Activated CD4-positive, alpha-beta memory T cell treated with anti-CD3 and anti-CD28 coated beads, Interleukin-2, amount 10 ng/mL, durations not matched to agents 7 days and 5 days (primary cell): ENCODE data around the gene DNM2. TPM values are rescaled to one million over a fixed set of nuclear protein-coding genes. Genes with fewer than 3 reads are reported as not detected.
A peak's percentile ranks its signal among the peaks of the same experiment; 100 is the strongest.
"Not testable (repeated sequence)": the region's sequence is repeated elsewhere in the genome, so short reads cannot be mapped to it uniquely, and the experiment has no call there.

ENCODE experiments used
- CTCF ChIA-PET: fragments of 350-600 bp; sonication (Branson Sonifier 250); formaldehyde crosslinking; loops from one replicate; lab custom pipeline; 2021; ENCODE audit warnings: antibody characterized with exemption, inconsistent platforms; lab: Charles Lee
- POLR2A ChIA-PET: fragments of 350-600 bp; sonication (Branson Sonifier 250); formaldehyde crosslinking; loops from one replicate; lab custom pipeline; 2021; ENCODE audit warnings: antibody characterized with exemption; lab: Charles Lee
- DNase-seq: peaks from one replicate; pipeline ENCODE4 v3.0.0-alpha.2; 2020
- H3K27ac Mint-ChIP-seq: one replicate; pipeline ENCODE4 v1.8.0; 2021; ENCODE audit warnings: mild to moderate bottlenecking, mixed read lengths
- H3K27me3 Mint-ChIP-seq: one replicate; pipeline ENCODE4 v1.8.0; 2021; ENCODE audit warnings: mixed read lengths
- H3K36me3 Mint-ChIP-seq: one replicate; pipeline ENCODE4 v1.8.0; 2021; ENCODE audit warnings: low read depth, mixed read lengths
- H3K4me1 Mint-ChIP-seq: one replicate; pipeline ENCODE4 v1.8.0; 2021; ENCODE audit warnings: mixed read lengths
- H3K4me3 Mint-ChIP-seq: one replicate; pipeline ENCODE4 v1.8.0; 2021; ENCODE audit warnings: mild to moderate bottlenecking, mixed read lengths
- H3K9me3 Mint-ChIP-seq: one replicate; pipeline ENCODE4 v1.8.0; 2021; ENCODE audit warnings: mixed read lengths
- total RNA-seq, 2 experiments: library from RNA; stranded (reverse); gene quantifications; one replicate each; pipeline ENCODE4 v1.2.3, GENCODE V29; 2021

DNM2 gene
- total RNA-seq, 2 experiments from 2014 or later, result 277 to 288 TPM

DNA sequence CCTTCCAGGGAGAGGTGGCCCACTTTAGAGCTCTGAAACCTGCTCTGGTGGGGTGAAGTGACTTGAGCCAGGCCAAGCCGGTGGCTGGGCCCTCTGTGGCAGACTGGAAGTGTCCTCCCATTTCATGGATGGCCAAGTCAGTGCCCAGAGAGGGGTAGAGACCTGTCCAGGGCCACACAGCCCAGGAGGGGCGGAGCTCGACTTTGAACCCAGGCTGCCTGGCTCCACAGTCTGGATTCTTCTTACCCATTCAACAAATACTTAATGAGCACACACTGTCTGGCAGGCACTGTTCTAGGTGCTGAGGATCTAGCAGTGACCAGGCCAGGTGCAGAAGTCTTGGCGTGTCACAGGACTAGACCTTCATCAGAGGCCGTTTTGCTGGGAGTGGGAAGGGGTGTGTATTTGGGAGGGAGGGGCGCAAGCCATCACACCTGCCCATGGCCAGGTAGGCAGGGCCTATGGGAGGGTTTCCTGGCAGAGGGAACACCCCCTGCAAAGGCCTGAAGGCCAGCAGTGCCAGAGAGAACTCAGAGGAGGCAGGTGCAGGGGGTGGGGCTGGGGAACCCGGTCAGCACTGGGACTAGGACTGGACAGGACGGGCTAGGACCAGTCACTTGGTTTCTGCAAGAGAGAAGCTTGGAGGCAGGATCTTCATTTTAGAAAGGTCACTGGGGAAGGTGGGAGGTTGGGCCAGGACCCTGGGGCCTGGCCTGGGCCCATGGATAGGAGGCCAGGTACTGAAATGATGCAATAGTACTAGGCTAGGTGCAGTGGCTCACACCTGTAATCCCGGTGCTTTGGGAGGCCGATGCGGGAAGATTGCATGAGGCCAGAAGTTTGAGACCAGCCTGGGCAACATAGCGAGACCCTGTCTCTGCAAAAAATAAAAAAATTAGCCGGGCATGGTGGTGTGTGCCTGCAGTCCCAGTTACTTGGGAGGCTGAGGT lies 31.8 kb downstream of the DNM2 start:
- Mint-ChIP-seq H3K27ac (peak overlapping the region; percentile 35), H3K9me3 (no peaks in the 10 kb centered on the region), H3K27me3 (no peaks in the 10 kb centered on the region), H3K36me3 (peaks cover 4% of the 10 kb centered on the region), H3K4me3 (no peak overlapping the region), H3K4me1 (peaks cover 70% of the 10 kb centered on the region)
- ChIA-PET POLR2A (interaction anchor here (1.7 kb wide), 1 partner anchor 10 kb away, joined by 8 read pairs; no protein-coding TSS in a partner anchor), CTCF (no interaction called here)
- DNase-seq, result no peak

DNA sequence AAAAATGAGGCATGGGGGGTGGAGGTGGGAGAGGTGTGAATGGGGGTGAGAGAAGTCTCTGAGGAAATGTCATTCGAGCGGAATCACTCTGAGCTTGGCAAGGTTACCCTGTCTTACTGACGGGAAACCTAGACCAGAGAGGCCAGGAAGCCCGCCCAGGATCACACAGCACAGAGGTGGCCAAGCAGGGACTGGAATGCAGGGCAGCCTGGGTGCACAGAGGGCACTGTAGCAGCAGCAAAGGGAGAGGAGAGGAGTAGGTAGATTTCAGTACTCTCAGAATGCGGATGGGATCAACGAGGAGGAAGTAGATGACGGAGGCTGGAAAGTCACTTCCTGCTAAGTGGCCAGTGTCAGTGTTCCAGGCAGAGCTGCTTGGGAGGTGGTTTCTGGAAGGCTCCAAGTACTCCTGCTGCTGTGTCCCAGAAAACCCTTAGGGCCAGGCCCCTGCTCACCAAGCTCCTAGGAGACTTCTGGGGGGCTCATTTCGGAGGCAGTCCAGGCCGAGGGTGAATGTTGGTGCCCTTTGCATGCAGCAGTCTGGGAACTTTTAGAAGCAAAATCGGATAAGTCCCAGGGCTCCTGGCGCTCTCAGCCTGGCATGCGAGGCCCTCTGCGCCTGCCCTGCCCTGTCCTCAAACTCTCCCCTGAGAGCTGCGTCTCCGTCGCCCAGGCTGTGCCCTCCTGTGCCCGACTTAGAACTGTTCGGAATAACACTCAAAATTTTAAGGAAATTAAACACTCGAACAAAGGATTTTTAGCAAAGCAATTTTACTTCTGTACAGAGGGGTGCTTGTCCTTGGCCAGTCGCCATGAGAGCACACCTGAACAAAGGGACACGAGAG lies 33.5 kb downstream of the DNM2 start:
- H3K4me1 Mint-ChIP-seq, result peaks cover 78% of the 10 kb centered on the region
- no peak overlapping the region for H3K4me3 Mint-ChIP-seq
- no peaks in the 10 kb centered on the region for H3K9me3 Mint-ChIP-seq
- H3K27ac Mint-ChIP-seq, result no peak overlapping the region
- ChIA-PET POLR2A (interaction anchor here (1.2 to 1.7 kb wide), 2 partner anchors 9 to 20 kb away, joined by 3 to 8 read pairs; no protein-coding TSS in a partner anchor), CTCF (no interaction called here)
- H3K36me3 Mint-ChIP-seq, result peaks cover 10% of the 10 kb centered on the region
- H3K27me3 Mint-ChIP-seq, result no peaks in the 10 kb centered on the region
- DNase-seq, result no peak

DNA sequence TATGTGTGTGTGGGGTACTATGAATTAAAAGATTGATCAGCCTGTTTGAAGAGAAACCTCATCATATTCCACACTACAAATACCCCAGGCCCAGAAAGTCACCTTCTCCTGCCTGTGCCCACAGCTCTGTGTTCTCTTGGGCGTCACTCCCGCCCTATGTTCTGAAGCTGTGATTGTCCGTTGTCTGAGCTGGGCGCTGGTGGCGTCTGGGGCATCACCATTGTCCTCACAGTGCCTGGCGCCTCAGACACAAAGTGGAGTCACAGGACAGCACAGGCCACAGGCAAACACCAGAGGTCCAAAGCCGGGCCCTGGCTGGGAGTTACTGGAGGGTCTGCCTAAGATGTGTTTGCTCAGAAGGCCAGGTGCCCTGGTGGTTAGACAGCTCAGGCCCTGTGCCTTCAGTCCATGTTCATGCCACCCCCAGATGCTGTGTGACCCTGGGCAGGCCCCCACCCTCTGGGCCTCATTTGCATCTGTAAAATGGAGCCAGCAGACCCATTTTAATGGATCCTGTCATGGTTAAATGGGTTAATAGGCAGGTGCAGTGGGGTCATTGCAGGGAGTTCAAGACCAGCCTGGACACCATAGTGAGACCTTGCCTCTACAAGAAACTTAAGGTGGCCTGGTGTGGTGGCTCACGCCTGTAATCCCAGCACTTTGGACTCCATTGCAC lies 34.5 kb downstream of the DNM2 start:
- Mint-ChIP-seq H3K27ac (no peak overlapping the region), H3K36me3 (peaks cover 21% of the 10 kb centered on the region), H3K4me3 (no peak overlapping the region), H3K4me1 (peaks cover 83% of the 10 kb centered on the region), H3K27me3 (no peaks in the 10 kb centered on the region), H3K9me3 (no peaks in the 10 kb centered on the region)
- ChIA-PET POLR2A (interaction anchor here (0.6 to 1.2 kb wide), 2 partner anchors 19 to 21 kb away, joined by 3 read pairs; no protein-coding TSS in a partner anchor), CTCF (no interaction called here)
- DNase-seq, result no peak

DNA sequence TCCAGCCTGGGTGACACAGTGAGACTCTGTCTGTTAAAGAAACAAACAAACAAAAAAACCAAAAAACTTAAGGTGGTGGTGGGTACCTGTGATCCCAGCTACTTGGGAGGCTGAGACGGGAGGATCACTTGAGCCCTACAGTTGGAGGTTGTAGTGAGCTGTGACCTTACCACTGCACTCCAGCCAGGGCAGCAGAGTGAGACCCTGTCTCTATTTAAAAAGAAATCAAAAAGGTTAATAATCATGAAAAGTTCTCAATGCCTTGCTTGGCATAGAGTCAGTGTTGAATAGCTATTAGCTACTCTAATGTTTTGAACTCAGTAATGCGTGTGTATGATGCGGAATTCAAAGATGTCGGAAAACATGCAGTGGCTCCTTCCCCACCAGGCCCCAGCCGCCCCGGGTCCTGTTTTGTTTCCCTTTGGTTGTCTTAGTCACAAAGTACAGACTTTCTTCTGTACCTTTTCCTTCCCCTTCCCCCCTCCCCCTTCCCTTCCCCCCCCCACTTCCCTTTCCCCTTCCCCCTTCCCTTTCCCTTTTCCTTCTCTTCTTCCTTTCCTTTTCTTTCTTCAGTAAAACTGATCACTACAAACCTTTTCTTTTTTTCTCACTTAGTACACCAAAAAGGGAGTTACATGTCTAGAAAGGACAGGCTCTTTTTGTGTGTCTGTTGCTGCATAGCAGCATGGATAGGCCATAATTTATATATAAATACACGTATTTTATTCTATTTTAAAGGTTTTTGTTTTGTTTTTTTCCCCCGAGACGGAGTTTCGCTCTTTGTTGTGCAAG lies 35.2 kb downstream of the DNM2 start:
- POLR2A ChIA-PET, result interaction anchor here (0.6 to 1.2 kb wide), 2 partner anchors 20 to 21 kb away, joined by 3 read pairs; no protein-coding TSS in a partner anchor
- H3K36me3 Mint-ChIP-seq, result peaks cover 27% of the 10 kb centered on the region
- H3K4me3 Mint-ChIP-seq, result no peak overlapping the region
- peaks cover 80% of the 10 kb centered on the region for H3K4me1 Mint-ChIP-seq
- H3K9me3 Mint-ChIP-seq, result no peaks in the 10 kb centered on the region
- H3K27ac Mint-ChIP-seq, result no peak overlapping the region
- CTCF ChIA-PET, result no interaction called here
- no peaks in the 10 kb centered on the region for H3K27me3 Mint-ChIP-seq
- no peak for DNase-seq

DNA sequence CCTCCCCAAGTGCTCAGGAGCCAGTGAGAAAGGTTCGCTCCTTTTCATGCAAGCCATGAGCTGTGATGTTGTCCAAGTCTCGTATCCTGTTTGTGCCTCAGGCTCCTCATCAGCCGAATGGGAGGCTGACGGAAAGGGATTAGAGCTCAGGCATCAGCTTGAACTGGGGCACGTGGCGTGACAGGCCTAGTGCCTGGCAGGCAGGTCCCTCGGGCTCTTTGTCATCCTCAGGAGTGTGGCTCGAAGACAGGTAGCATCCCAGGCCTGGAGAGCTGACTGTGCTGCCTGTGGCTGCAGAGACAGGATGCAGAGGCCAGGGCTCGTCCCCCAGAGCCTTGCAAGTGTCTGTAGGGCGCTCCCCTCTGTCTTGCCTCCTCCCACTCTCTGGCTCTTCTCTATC lies 38.5 kb downstream of the DNM2 start:
- H3K9me3 Mint-ChIP-seq, result peaks cover 5% of the 10 kb centered on the region
- H3K36me3 Mint-ChIP-seq, result peaks cover 52% of the 10 kb centered on the region
- no peak for DNase-seq
- no peak overlapping the region for H3K4me3 Mint-ChIP-seq
- H3K27ac Mint-ChIP-seq, result peak overlapping the region; percentile 64
- H3K4me1 Mint-ChIP-seq, result peaks cover 82% of the 10 kb centered on the region
- no peaks in the 10 kb centered on the region for H3K27me3 Mint-ChIP-seq
- POLR2A ChIA-PET, result no interaction called here
- CTCF ChIA-PET, result interaction anchor here (1.2 kb wide), 1 partner anchor 39 kb away, joined by 5 read pairs; the partner anchor contains the start of gene DNM2

DNA sequence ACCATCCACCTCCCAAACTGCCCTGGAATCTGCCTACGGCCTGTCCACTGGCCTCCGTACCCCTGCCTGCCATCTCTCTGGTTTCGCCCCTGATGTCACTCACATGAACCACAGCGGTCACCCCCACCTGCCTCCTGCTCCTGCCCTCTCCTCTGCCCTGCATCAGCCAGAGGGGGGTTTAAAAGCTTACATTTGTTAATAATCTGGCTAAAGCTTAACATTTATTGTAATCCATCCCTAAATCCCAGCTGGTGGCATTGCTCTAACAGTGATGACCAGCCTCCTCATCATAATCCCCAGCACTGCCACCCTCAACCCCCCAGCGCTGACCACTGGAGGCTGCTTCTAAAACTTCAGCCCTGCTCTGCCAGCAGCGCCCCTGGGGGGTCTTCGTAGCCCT lies 38.9 kb downstream of the DNM2 start:
- no peaks in the 10 kb centered on the region for H3K27me3 Mint-ChIP-seq
- H3K36me3 Mint-ChIP-seq, result peaks cover 57% of the 10 kb centered on the region
- peaks cover 5% of the 10 kb centered on the region for H3K9me3 Mint-ChIP-seq
- no peak overlapping the region for H3K4me3 Mint-ChIP-seq
- POLR2A ChIA-PET, result interaction anchor here (0.6 kb wide), 1 partner anchor 12 kb away, joined by 3 read pairs; no protein-coding TSS in a partner anchor
- peaks cover 84% of the 10 kb centered on the region for H3K4me1 Mint-ChIP-seq
- CTCF ChIA-PET, result interaction anchor here (1.2 kb wide), 1 partner anchor 40 kb away, joined by 5 read pairs; the partner anchor contains the start of gene DNM2
- no peak for DNase-seq
- H3K27ac Mint-ChIP-seq, result no peak overlapping the region

DNA sequence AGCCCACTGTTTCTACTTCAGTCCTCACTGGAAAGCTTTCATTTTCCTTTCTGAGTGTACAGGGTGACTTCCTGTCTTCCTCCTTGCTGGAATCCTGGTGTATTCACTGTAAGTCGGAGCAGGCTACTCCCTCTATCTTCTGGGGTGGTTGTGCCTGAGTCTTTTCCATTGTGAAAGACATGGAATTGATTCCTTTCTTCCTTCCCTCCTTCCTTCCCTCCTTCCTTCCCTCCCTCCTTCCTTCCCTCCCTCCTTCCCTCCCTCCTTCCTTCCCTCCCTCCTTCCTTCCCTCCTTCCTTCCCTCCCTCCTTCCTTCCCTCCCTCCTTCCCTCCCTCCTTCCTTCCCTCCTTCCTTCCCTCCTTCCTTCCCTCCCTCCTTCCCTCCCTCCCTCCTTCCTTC lies 40.2 kb downstream of the DNM2 start:
- ChIA-PET CTCF (interaction anchor here (0.6 to 4.0 kb wide), 3 partner anchors 40 to 100 kb away, joined by 3 to 48 read pairs (median 6); partner anchors contain the start of gene DNM2), POLR2A (interaction anchor here (0.6 to 4.0 kb wide), 4 partner anchors 9 to 78 kb away, joined by 3 to 14 read pairs (median 5); partner anchors contain the start of gene TMED1)
- peaks cover 68% of the 10 kb centered on the region for H3K36me3 Mint-ChIP-seq
- peaks cover 85% of the 10 kb centered on the region for H3K4me1 Mint-ChIP-seq
- DNase-seq, H3K27ac Mint-ChIP-seq, H3K4me3 Mint-ChIP-seq, H3K27me3 Mint-ChIP-seq, H3K9me3 Mint-ChIP-seq: not testable (repeated sequence)

DNA sequence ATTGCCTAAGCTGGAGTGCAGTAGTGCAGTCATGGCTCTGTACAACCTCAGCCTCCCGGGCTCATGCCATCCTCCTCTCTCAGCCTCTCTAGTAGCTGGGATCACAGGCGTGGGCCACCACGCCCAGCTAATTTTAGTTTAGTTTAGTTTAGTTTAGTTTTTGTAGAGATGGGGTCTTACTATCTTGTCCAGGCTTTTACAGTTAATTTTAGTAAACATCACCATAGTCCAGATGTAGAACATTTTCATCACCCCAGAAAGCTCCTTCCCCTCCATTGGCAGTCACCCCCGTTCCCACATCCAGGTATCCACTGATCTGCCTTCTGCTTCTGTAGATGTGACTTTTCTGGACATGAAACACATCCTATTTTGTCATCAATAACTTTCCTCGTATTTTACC lies 41.1 kb downstream of the DNM2 start:
- H3K27me3 Mint-ChIP-seq, result no peaks in the 10 kb centered on the region
- peaks cover 73% of the 10 kb centered on the region for H3K36me3 Mint-ChIP-seq
- H3K4me1 Mint-ChIP-seq, result peaks cover 88% of the 10 kb centered on the region
- H3K4me3 Mint-ChIP-seq, result peak overlapping the region; percentile 69
- H3K9me3 Mint-ChIP-seq, result peaks cover 5% of the 10 kb centered on the region
- peak overlapping the region; percentile 90 for H3K27ac Mint-ChIP-seq
- POLR2A ChIA-PET, result interaction anchor here (0.6 to 4.0 kb wide), 15 partner anchors 8 to 333 kb away, joined by 3 to 32 read pairs (median 3); partner anchors contain the start of genes DNM2, QTRT1 and TMED1
- no peak for DNase-seq
- CTCF ChIA-PET, result interaction anchor here (0.6 to 4.0 kb wide), 12 partner anchors 15 to 341 kb away, joined by 3 to 48 read pairs (median 3); partner anchors contain the start of genes DNM2 and TMED1

DNA sequence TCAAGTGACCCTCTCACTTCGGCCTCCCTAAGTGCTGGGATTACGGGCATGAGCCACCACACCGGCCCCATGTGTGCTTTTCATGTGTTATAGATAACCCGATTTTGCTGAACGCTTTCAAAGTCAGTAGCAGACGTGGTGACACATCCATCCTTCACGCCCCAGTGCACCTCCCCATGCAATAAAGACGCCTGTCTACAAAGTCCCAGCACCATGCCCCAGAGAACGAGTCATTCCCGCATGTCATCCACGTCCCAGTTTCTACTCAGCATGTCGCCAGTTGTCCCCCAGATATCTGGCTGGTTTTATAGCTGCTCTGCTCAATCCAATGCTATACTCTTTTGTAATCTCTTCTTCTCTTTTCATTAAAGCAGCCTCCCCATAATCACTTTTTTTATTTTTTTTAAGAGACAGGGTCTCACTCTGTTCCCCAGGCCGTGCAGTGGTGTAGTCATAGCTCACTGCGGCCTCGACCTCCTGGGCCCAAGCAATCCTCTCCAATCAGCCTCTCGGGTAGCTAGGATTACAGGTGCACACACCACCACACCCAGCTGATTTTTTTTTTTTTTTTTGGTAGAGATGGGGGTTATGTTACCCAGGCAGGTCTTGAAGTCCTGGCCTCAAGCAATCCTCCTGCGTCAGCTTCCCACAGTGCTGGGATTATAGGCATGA lies 42.5 kb downstream of the DNM2 start:
- peaks cover 5% of the 10 kb centered on the region for H3K9me3 Mint-ChIP-seq
- peak overlapping the region; percentile 69 for H3K4me3 Mint-ChIP-seq
- H3K36me3 Mint-ChIP-seq, result peaks cover 73% of the 10 kb centered on the region
- H3K27ac Mint-ChIP-seq, result peak overlapping the region; percentile 90
- peaks cover 86% of the 10 kb centered on the region for H3K4me1 Mint-ChIP-seq
- ChIA-PET CTCF (interaction anchor here (0.6 to 4.0 kb wide), 7 partner anchors 17 to 482 kb away, joined by 3 to 48 read pairs (median 4); partner anchors contain the start of genes DNM2 and TMED1), POLR2A (interaction anchor here (0.6 to 4.0 kb wide), 10 partner anchors 9 to 191 kb away, joined by 3 to 32 read pairs (median 6); partner anchors contain the start of genes DNM2 and TMED1)
- DNase-seq, result peak; percentile 43
- no peaks in the 10 kb centered on the region for H3K27me3 Mint-ChIP-seq

DNA sequence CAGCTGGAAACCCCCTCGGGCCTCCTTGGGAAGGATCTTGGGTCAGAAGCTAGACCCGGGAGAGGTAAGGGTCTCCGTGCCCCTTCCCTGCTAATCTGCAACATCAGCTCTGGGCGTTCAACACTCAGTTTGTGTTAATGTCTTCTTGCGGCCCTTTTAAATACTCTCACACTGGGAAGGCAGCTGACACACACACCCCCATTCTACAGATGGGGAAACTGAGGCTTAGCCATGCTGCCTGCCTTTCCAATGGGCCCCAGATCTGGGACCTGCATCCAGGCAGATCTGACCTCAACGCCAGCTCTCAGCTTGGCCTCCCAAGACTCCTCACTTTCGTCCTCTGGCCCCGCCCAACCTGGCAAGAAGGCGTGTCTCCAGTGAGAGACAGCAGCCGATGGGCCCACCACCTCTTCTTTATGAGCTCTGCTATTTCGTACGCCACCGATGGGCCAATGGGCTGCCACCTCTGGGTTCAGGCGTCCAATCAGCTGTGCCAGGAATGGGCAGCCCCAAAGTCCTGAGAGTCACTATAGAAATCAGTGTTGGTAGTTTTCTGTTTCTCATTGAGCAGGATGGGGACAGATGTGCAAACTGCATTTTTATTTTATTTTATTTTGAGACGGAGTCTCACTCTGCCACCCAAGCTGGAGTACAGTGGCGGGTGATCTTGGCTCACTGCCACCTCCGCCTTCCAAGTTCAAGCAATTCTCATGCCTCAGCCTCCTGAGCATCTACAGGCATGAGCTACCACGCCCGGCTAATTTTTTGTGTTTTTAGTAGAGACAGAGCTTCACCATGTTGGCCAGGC lies 43.8 kb downstream of the DNM2 start:
- H3K36me3 Mint-ChIP-seq, result peaks cover 67% of the 10 kb centered on the region
- peaks cover 5% of the 10 kb centered on the region for H3K9me3 Mint-ChIP-seq
- DNase-seq, result no peak
- POLR2A ChIA-PET, result interaction anchor here (1.4 to 4.0 kb wide), 4 partner anchors 11 to 43 kb away, joined by 3 to 16 read pairs (median 11); partner anchors contain the start of gene DNM2
- peaks cover 86% of the 10 kb centered on the region for H3K4me1 Mint-ChIP-seq
- peak overlapping the region; percentile 96 for H3K27ac Mint-ChIP-seq
- CTCF ChIA-PET, result interaction anchor here (0.7 to 4.0 kb wide), 8 partner anchors 21 to 97 kb away, joined by 3 to 48 read pairs (median 3); partner anchors contain the start of genes DNM2 and QTRT1
- peak overlapping the region; percentile 10 for H3K4me3 Mint-ChIP-seq
- H3K27me3 Mint-ChIP-seq, result no peaks in the 10 kb centered on the region
